Neural progenitor cell (in vitro differentiated cells): ENCODE measurements around the gene ABCC6.

Experiments
- EZH2 ChIP-seq: fragments of 200-600 bp; sonication (generic); IDR thresholded peaks from 2 replicates; pipeline ENCODE4 v1.6.1; 2017; ENCODE audit warnings: antibody characterized with exemption, mild to moderate bottlenecking, moderate library complexity
- TF ChIP-seq, protein P1 (sequence below): fragments of 200-600 bp; sonication (generic); IDR thresholded peaks from 2 replicates; pipeline ENCODE4 v1.5.1; 2017; ENCODE audit warnings: antibody characterized with exemption, mild to moderate bottlenecking

- TF ChIP-seq, protein P1, sequence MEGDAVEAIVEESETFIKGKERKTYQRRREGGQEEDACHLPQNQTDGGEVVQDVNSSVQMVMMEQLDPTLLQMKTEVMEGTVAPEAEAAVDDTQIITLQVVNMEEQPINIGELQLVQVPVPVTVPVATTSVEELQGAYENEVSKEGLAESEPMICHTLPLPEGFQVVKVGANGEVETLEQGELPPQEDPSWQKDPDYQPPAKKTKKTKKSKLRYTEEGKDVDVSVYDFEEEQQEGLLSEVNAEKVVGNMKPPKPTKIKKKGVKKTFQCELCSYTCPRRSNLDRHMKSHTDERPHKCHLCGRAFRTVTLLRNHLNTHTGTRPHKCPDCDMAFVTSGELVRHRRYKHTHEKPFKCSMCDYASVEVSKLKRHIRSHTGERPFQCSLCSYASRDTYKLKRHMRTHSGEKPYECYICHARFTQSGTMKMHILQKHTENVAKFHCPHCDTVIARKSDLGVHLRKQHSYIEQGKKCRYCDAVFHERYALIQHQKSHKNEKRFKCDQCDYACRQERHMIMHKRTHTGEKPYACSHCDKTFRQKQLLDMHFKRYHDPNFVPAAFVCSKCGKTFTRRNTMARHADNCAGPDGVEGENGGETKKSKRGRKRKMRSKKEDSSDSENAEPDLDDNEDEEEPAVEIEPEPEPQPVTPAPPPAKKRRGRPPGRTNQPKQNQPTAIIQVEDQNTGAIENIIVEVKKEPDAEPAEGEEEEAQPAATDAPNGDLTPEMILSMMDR = no peak
- no peak for TF ChIP-seq EZH2
These were observed 122.7 kb downstream of the ABCC6 start for GRCh38 chr16:16100631-16101030.
